IPS-15b (cell line): ENCODE data around the gene OR2Y1.
"Not testable (repeated sequence)": the region's sequence is repeated elsewhere in the genome, so short reads cannot be mapped to it uniquely, and the experiment has no call there.

Source experiments
- H3K27me3 ChIP-seq: one replicate; pipeline ENCODE4 v1.6.1; 2013; ENCODE audit warnings: low read length; ENCODE audit not compliant: control insufficient read depth, insufficient read depth
- H3K36me3 ChIP-seq: one replicate; pipeline ENCODE4 v1.6.1; 2013; ENCODE audit warnings: low read length; ENCODE audit not compliant: control insufficient read depth, insufficient read depth
- H3K4me1 ChIP-seq: one replicate; pipeline ENCODE4 v1.6.1; 2013; ENCODE audit warnings: mild to moderate bottlenecking, low read length; ENCODE audit not compliant: control insufficient read depth, insufficient read depth
- H3K4me3 ChIP-seq: one replicate; pipeline ENCODE4 v1.5.1; 2013; ENCODE audit warnings: low read depth, low read length
- H3K9ac ChIP-seq: one replicate; pipeline ENCODE4 v1.6.1; 2013; ENCODE audit warnings: low read depth, mild to moderate bottlenecking, low read length
- H3K9me3 ChIP-seq: one replicate; pipeline ENCODE4 v1.6.1; 2013; ENCODE audit warnings: mild to moderate bottlenecking, low read length; ENCODE audit not compliant: control insufficient read depth, insufficient read depth

OR2Y1 gene

GRCh38 chr5:180739958-180740357, at the start of gene OR2Y1:
Gene OR2Y1, minus strand, starts transcription at chr5:180740058. Its CDS starts 0 bp downstream, at chr5:180740058.
- H3K9me3 ChIP-seq, result no peaks in the 10 kb centered on the region
- H3K4me1 ChIP-seq, result no peaks in the 10 kb centered on the region
- no peak within 1 kb of the TSS for H3K9ac ChIP-seq
- H3K36me3 ChIP-seq, result no peaks in the 10 kb centered on the region
- H3K27me3 ChIP-seq, result no peaks in the 10 kb centered on the region
- H3K4me3 ChIP-seq, result no peak within 1 kb of the TSS

GRCh38 chr5:180788651-180789410, 49.0 kb upstream of the OR2Y1 start:
- not testable (repeated sequence) for H3K27me3 ChIP-seq, H3K9ac ChIP-seq, H3K9me3 ChIP-seq, H3K4me3 ChIP-seq
- H3K4me1 ChIP-seq, result peaks cover 17% of the 10 kb centered on the region
- H3K36me3 ChIP-seq, result peaks cover 20% of the 10 kb centered on the region

GRCh38 chr5:180787711-180788431, 48.0 kb upstream of the OR2Y1 start:
- peaks cover 20% of the 10 kb centered on the region for H3K36me3 ChIP-seq
- no peaks in the 10 kb centered on the region for H3K9me3 ChIP-seq
- peaks cover 17% of the 10 kb centered on the region for H3K4me1 ChIP-seq
- no peaks in the 10 kb centered on the region for H3K27me3 ChIP-seq
- H3K4me3 ChIP-seq, result no peak overlapping the region
- H3K9ac ChIP-seq, result no peak overlapping the region

GRCh38 chr5:180786531-180787398, 46.9 kb upstream of the OR2Y1 start:
- Histone ChIP-seq H3K9ac (no peak overlapping the region), H3K4me3 (no peak overlapping the region), H3K4me1 (peaks cover 17% of the 10 kb centered on the region), H3K27me3 (no peaks in the 10 kb centered on the region), H3K36me3 (peaks cover 11% of the 10 kb centered on the region), H3K9me3 (no peaks in the 10 kb centered on the region)

- H3K4me3 ChIP-seq, result no peak overlapping the region
- no peaks in the 10 kb centered on the region for H3K27me3 ChIP-seq
- peaks cover 17% of the 10 kb centered on the region for H3K4me1 ChIP-seq
- peak overlapping the region; percentile 26 for H3K9ac ChIP-seq
- H3K36me3 ChIP-seq, result peaks cover 5% of the 10 kb centered on the region
- no peaks in the 10 kb centered on the region for H3K9me3 ChIP-seq
Measured at GRCh38 chr5:180785794-180786221, 46.0 kb upstream of the OR2Y1 start.

- Histone ChIP-seq H3K9ac (peak overlapping the region; percentile 26), H3K27me3 (no peaks in the 10 kb centered on the region), H3K9me3 (no peaks in the 10 kb centered on the region), H3K36me3 (peaks cover 5% of the 10 kb centered on the region), H3K4me3 (no peak overlapping the region), H3K4me1 (peaks cover 17% of the 10 kb centered on the region)
Measured at GRCh38 chr5:180785121-180785781, 45.4 kb upstream of the OR2Y1 start.

GRCh38 chr5:180784497-180785097, 44.7 kb upstream of the OR2Y1 start:
- Histone ChIP-seq H3K36me3 (peaks cover 2% of the 10 kb centered on the region), H3K27me3 (no peaks in the 10 kb centered on the region), H3K4me1 (peaks cover 17% of the 10 kb centered on the region), H3K9me3 (no peaks in the 10 kb centered on the region), H3K4me3 (no peak overlapping the region), H3K9ac (no peak overlapping the region)

GRCh38 chr5:180783340-180784052, 43.6 kb upstream of the OR2Y1 start:
- Histone ChIP-seq H3K9ac (no peak overlapping the region), H3K9me3 (peaks cover 3% of the 10 kb centered on the region), H3K36me3 (no peaks in the 10 kb centered on the region), H3K4me1 (peaks cover 17% of the 10 kb centered on the region), H3K4me3 (no peak overlapping the region), H3K27me3 (no peaks in the 10 kb centered on the region)

GRCh38 chr5:180782748-180783147, 42.9 kb upstream of the OR2Y1 start:
- Histone ChIP-seq H3K27me3 (no peaks in the 10 kb centered on the region), H3K4me1 (peaks cover 17% of the 10 kb centered on the region), H3K36me3 (no peaks in the 10 kb centered on the region), H3K4me3 (no peak overlapping the region), H3K9me3 (peaks cover 3% of the 10 kb centered on the region), H3K9ac (no peak overlapping the region)

- H3K9me3 ChIP-seq, H3K9ac ChIP-seq, H3K27me3 ChIP-seq, H3K4me3 ChIP-seq, H3K36me3 ChIP-seq: not testable (repeated sequence)
- H3K4me1 ChIP-seq, result peaks cover 17% of the 10 kb centered on the region
Measured at GRCh38 chr5:180781900-180782326, 42.1 kb upstream of the OR2Y1 start.
